Measurements from ENCODE around the gene ZNF354B. TPM values are rescaled to one million over a fixed set of nuclear protein-coding genes. Genes with fewer than 3 reads are reported as not detected.

The ZNF354B gene
- total RNA-seq, 1 donor from 2014 or later, result 9.8 TPM

DNA sequence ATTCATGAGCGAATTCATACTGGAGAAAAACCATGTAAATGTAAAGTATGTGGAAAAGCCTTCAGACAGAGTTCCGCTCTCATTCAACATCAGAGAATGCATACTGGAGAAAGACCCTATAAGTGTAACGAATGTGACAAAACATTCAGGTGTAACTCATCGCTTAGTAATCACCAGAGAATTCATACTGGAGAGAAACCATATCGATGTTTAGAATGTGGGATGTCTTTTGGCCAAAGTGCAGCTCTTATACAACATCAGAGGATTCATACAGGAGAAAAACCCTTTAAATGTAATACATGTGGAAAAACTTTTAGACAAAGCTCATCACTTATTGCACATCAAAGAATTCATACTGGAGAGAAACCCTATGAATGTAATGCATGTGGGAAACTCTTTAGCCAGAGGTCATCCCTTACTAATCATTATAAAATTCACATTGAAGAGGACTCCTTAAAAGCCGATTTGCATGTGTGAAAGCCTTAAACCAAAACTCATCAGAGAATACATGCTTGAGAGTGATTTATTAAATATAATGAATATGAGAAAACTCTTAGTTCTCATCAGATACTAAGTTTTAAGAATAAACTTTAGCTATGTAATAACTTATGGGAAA lies 24.2 kb downstream of the ZNF354B start:
- Mint-ChIP-seq H3K27ac (ENCODE audit: unreplicated experiment) (no peak overlapping the region), H3K27me3 (ENCODE audit: low read depth, unreplicated experiment) (no peaks in the 10 kb centered on the region), H3K36me3 (ENCODE audit: low read depth, unreplicated experiment) (peaks cover 77% of the 10 kb centered on the region), H3K4me1 (ENCODE audit: low read depth, unreplicated experiment) (no peaks in the 10 kb centered on the region), H3K4me3 (ENCODE audit: unreplicated experiment) (no peak overlapping the region), H3K9me3 (ENCODE audit: unreplicated experiment) (peaks cover 67% of the 10 kb centered on the region)
- Histone ChIP-seq H3K27me3 (ENCODE audit: insufficient read depth, low read length) (no peaks in the 10 kb centered on the region), H2AFZ (ENCODE audit: low read depth, low read length) (no peak overlapping the region), H3K9ac (ENCODE audit: low read length) (no peak overlapping the region), H4K20me1 (ENCODE audit: insufficient read depth, low read length) (no peaks in the 10 kb centered on the region), H3K79me2 (ENCODE audit: insufficient read depth, low read length) (no peaks in the 10 kb centered on the region), H3K27ac (ENCODE audit: low read depth, low read length) (no peak overlapping the region), H3K36me3 (ENCODE audit: insufficient read depth, low read length) (peaks cover 21% of the 10 kb centered on the region), H3K9me3 (ENCODE audit: insufficient read depth, low read depth, low read length) (peaks cover 45% of the 10 kb centered on the region), H3K4me3 (ENCODE audit: insufficient read depth, low read depth, low read length) (no peak overlapping the region), H3K4me1 (ENCODE audit: insufficient read depth, low read length) (no peaks in the 10 kb centered on the region), H3K4me2 (ENCODE audit: low read length) (no peak overlapping the region)
- FAIRE-seq (peak; percentile 50), DNase-seq (ENCODE audit: low read depth) (no peak)
- no peak for TF ChIP-seq EZH2 (IDR thresholded peaks at IDR 0.05; ENCODE audit: insufficient read depth, low read length)
- TF ChIP-seq, protein P1, sequence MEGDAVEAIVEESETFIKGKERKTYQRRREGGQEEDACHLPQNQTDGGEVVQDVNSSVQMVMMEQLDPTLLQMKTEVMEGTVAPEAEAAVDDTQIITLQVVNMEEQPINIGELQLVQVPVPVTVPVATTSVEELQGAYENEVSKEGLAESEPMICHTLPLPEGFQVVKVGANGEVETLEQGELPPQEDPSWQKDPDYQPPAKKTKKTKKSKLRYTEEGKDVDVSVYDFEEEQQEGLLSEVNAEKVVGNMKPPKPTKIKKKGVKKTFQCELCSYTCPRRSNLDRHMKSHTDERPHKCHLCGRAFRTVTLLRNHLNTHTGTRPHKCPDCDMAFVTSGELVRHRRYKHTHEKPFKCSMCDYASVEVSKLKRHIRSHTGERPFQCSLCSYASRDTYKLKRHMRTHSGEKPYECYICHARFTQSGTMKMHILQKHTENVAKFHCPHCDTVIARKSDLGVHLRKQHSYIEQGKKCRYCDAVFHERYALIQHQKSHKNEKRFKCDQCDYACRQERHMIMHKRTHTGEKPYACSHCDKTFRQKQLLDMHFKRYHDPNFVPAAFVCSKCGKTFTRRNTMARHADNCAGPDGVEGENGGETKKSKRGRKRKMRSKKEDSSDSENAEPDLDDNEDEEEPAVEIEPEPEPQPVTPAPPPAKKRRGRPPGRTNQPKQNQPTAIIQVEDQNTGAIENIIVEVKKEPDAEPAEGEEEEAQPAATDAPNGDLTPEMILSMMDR (IDR thresholded peaks at IDR 0.05; ENCODE audit: insufficient read depth, low read depth, low read length), result no peak

DNA sequence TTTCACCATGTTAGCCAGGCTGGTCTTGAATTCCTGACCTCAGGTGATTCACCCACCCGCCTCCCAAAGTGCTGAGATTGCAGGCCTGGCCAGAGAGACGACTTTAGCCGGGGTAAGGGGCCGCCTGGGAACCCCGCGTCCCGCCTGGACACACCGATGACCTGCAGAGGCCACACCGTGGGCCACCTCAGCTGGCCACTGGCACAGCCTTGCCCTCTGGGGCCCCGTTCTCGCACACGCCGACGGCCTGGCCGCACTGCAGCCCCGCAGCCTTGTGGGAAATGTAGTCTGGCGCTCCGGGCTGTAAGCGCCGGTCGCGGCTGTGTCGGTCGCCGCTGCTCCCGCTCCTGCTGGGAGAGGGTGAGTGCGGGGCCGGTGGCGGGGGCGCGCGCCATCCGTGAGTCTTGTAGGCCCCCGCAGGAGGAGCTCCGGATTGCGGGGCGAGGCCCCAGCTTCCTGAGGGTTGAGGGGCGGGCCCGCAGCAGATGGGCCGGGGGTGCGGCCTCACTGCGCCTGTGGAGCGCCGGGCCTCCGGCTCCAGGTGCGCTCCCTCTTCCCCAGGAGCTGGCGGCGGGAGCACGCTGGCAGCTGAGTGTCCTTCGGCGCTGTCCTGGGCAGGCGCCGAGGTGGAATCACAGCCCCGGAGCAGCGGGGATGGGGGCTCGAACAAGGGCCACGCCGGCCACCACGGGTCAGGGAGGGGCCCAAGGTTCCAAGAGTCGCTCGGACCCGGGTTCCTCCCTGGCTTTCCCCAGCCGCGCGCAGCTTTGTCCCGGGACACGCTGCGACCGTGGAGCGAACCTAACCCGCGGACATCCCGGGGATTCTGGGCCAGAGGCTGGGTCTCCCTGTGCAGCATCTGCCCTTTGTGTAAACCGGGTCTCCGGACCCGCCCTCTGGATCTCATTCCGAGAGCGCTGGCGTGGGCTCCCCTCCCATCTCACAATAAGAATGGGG lies 36.1 kb downstream of the ZNF354B start, which contains the start of gene ZFP2:
TSS of gene ZFP2 (plus strand) at position 299 of the 957 bp plus-strand sequence. CDS start 35,401 bp downstream, outside the sequence.
- Mint-ChIP-seq H3K9me3 (ENCODE audit: unreplicated experiment) (peaks cover 19% of the 10 kb centered on the region), H3K4me1 (ENCODE audit: low read depth, unreplicated experiment) (no peaks in the 10 kb centered on the region), H3K4me3 (ENCODE audit: unreplicated experiment) (peak within 1 kb of the TSS; percentile 87), H3K27me3 (ENCODE audit: low read depth, unreplicated experiment) (no peaks in the 10 kb centered on the region), H3K27ac (ENCODE audit: unreplicated experiment) (no peak within 1 kb of the TSS), H3K36me3 (ENCODE audit: low read depth, unreplicated experiment) (peaks cover 32% of the 10 kb centered on the region)
- Histone ChIP-seq H3K4me3 (ENCODE audit: insufficient read depth, low read depth, low read length) (peak within 1 kb of the TSS; percentile 63), H3K27me3 (ENCODE audit: insufficient read depth, low read length) (no peaks in the 10 kb centered on the region), H3K9ac (ENCODE audit: low read length) (peak within 1 kb of the TSS; percentile 72), H2AFZ (ENCODE audit: low read depth, low read length) (peak within 1 kb of the TSS; percentile 91), H3K4me1 (ENCODE audit: insufficient read depth, low read length) (peaks cover 3% of the 10 kb centered on the region), H3K27ac (ENCODE audit: low read depth, low read length) (no peak within 1 kb of the TSS), H3K36me3 (ENCODE audit: insufficient read depth, low read length) (no peaks in the 10 kb centered on the region), H3K79me2 (ENCODE audit: insufficient read depth, low read length) (no peaks in the 10 kb centered on the region), H3K4me2 (ENCODE audit: low read length) (peak within 1 kb of the TSS; percentile 91), H4K20me1 (ENCODE audit: insufficient read depth, low read length) (no peaks in the 10 kb centered on the region), H3K9me3 (ENCODE audit: insufficient read depth, low read depth, low read length) (no peaks in the 10 kb centered on the region)
- peak; percentile 42 for DNase-seq (ENCODE audit: low read depth)
- no peak for TF ChIP-seq EZH2 (IDR thresholded peaks at IDR 0.05; ENCODE audit: insufficient read depth, low read length)
- TF ChIP-seq, protein P1 (IDR thresholded peaks at IDR 0.05; ENCODE audit: insufficient read depth, low read depth, low read length), result no peak
- no peak for FAIRE-seq

Data from astrocyte (in vitro differentiated cells and primary cell).